Glomerular endothelial cell (primary cell): ENCODE measurements around the gene FGFBP1. TPM values are rescaled to one million over a fixed set of nuclear protein-coding genes. Genes with fewer than 3 reads are reported as not detected.

Experiments
- total RNA-seq: library from RNA; depleted of rRNA; stranded (reverse); fragments of >200 nt; gene quantifications from 2 replicates; pipeline ENCODE4 v1.2.3, GENCODE V29; 2015

The FGFBP1 gene
- total RNA-seq, 1 donor from 2014 or later, result not detected

Other genes with a start within 250 kb of the FGFBP1 start
- gene BST1, start 235.7 kb downstream of the FGFBP1 start, total RNA-seq, result 43.2 and 88.9 TPM in 2 replicates
- 1.6 and 3.2 TPM in 2 replicates for gene CD38, start 160.4 kb downstream of the FGFBP1 start, total RNA-seq
- gene FGFBP2, start 24.4 kb upstream of the FGFBP1 start, total RNA-seq, result not detected in 2 replicates
- 4.9 and 5.4 TPM in 2 replicates for gene PROM1, start 145.3 kb upstream of the FGFBP1 start, total RNA-seq